ENCODE results near the gene KCTD16.

The KCTD16 gene

GRCh38 chr5:144209361-144209760 lies 38.7 kb downstream of the KCTD16 start:
- DNase-seq (ENCODE audit: low spot score) = no peak

GRCh38 chr5:144210655-144211054 lies 40.0 kb downstream of the KCTD16 start:
- no peak for DNase-seq (ENCODE audit: low spot score)

GRCh38 chr5:144219869-144220268 lies 49.2 kb downstream of the KCTD16 start:
- DNase-seq (ENCODE audit: low spot score) = no peak

GRCh38 chr5:144227363-144227999 lies 56.8 kb downstream of the KCTD16 start:
- no peak for DNase-seq (ENCODE audit: low spot score)

GRCh38 chr5:144230806-144231205 lies 60.1 kb downstream of the KCTD16 start:
- no peak for DNase-seq (ENCODE audit: low spot score)

GRCh38 chr5:144232285-144232684 lies 61.6 kb downstream of the KCTD16 start:
- DNase-seq (ENCODE audit: low spot score) = no peak

- no peak for DNase-seq (ENCODE audit: low spot score)
Observed at GRCh38 chr5:144236499-144236898, 65.8 kb downstream of the KCTD16 start.

GRCh38 chr5:144237851-144238250 lies 67.2 kb downstream of the KCTD16 start:
- DNase-seq (ENCODE audit: low spot score) = no peak

GRCh38 chr5:144247131-144247530 lies 76.5 kb downstream of the KCTD16 start:
- DNase-seq (ENCODE audit: low spot score) = no peak

- peak; percentile 3 for DNase-seq (ENCODE audit: low spot score)
Observed at GRCh38 chr5:144248015-144248414, 77.3 kb downstream of the KCTD16 start.

- DNase-seq (ENCODE audit: low spot score) = no peak
Observed at GRCh38 chr5:144249755-144250464, 79.2 kb downstream of the KCTD16 start.

GRCh38 chr5:144254552-144254951 lies 83.9 kb downstream of the KCTD16 start:
- no peak for DNase-seq (ENCODE audit: low spot score)

- no peak for DNase-seq (ENCODE audit: low spot score)
Observed at GRCh38 chr5:144260121-144260520, 89.4 kb downstream of the KCTD16 start.

GRCh38 chr5:144265643-144266247 lies 95.1 kb downstream of the KCTD16 start:
- DNase-seq (ENCODE audit: low spot score) = no peak

- no peak for DNase-seq (ENCODE audit: low spot score)
Observed at GRCh38 chr5:144267961-144268513, 97.4 kb downstream of the KCTD16 start.

GRCh38 chr5:144273232-144274027 lies 102.8 kb downstream of the KCTD16 start:
- peak; percentile 16 for DNase-seq (ENCODE audit: low spot score)

GRCh38 chr5:144275329-144275728 lies 104.7 kb downstream of the KCTD16 start:
- no peak for DNase-seq (ENCODE audit: low spot score)

GRCh38 chr5:144276034-144276822 lies 105.6 kb downstream of the KCTD16 start:
- DNase-seq (ENCODE audit: low spot score) = no peak

- no peak for DNase-seq (ENCODE audit: low spot score)
Observed at GRCh38 chr5:144281784-144282183, 111.1 kb downstream of the KCTD16 start.

- DNase-seq (ENCODE audit: low spot score) = no peak
Observed at GRCh38 chr5:144284036-144284435, 113.4 kb downstream of the KCTD16 start.

- DNase-seq (ENCODE audit: low spot score) = no peak
Observed at GRCh38 chr5:144284931-144285502, 114.3 kb downstream of the KCTD16 start.

Measured in NAMALWA (cell line).